Ishikawa (cell line): ENCODE results near the gene RAB11FIP4.

Experiments used
- CEBPB ChIP-seq: IDR thresholded peaks from 2 replicates; pipeline ENCODE4 v1.6.1; 2012
- CREB1 ChIP-seq: IDR thresholded peaks from 2 replicates; pipeline ENCODE4 v1.6.1; 2012; ENCODE audit warnings: low read depth
- EGR1 ChIP-seq: IDR thresholded peaks from 2 replicates; pipeline ENCODE4 v1.6.1; 2012
- EP300 ChIP-seq: IDR thresholded peaks from 2 replicates; pipeline ENCODE4 v1.6.1; 2012; ENCODE audit warnings: borderline replicate concordance
- FOXM1 ChIP-seq: IDR thresholded peaks from 2 replicates; pipeline ENCODE4 v1.6.1; 2012; ENCODE audit warnings: low read depth, borderline replicate concordance
- NFIC ChIP-seq: IDR thresholded peaks from 2 replicates; pipeline ENCODE4 v1.6.1; 2012
- RAD21 ChIP-seq: IDR thresholded peaks from 2 replicates; pipeline ENCODE4 v1.6.1; 2012; ENCODE audit warnings: low read depth
- TAF1 ChIP-seq: IDR thresholded peaks from 2 replicates; pipeline ENCODE4 v1.6.1; 2012; ENCODE audit warnings: low read depth, mild to moderate bottlenecking
- TCF12 ChIP-seq: IDR thresholded peaks from 2 replicates; pipeline ENCODE4 v1.6.1; 2012; ENCODE audit warnings: low read depth
- TEAD4 ChIP-seq: IDR thresholded peaks from 2 replicates; pipeline ENCODE4 v1.6.1; 2012
- YY1 ChIP-seq: IDR thresholded peaks from 2 replicates; pipeline ENCODE4 v1.6.1; 2012; ENCODE audit warnings: low read depth
- ZBTB7A ChIP-seq: IDR thresholded peaks from 2 replicates; pipeline ENCODE4 v1.6.1; 2012; ENCODE audit warnings: low read depth
- TF ChIP-seq, protein P1 (sequence below): IDR thresholded peaks from 2 replicates; pipeline ENCODE4 v1.6.1; 2012
- TF ChIP-seq, protein P2 (sequence below): IDR thresholded peaks from 2 replicates; pipeline ENCODE4 v1.6.1; 2012
- TF ChIP-seq, protein P3 (sequence below): IDR thresholded peaks from 2 replicates; pipeline ENCODE4 v1.6.1; 2012; ENCODE audit warnings: low read depth, mild to moderate bottlenecking

The RAB11FIP4 gene

GRCh38 chr17:31560616-31561235 lies 169.3 kb downstream of the RAB11FIP4 start:
- TF ChIP-seq RAD21 (no peak), EP300 (no peak), YY1 (no peak), CREB1 (no peak), ZBTB7A (no peak), EGR1 (no peak), TAF1 (no peak), NFIC (no peak), CEBPB (no peak), FOXM1 (no peak), TCF12 (no peak), TEAD4 (no peak)
- TF ChIP-seq, protein P1, sequence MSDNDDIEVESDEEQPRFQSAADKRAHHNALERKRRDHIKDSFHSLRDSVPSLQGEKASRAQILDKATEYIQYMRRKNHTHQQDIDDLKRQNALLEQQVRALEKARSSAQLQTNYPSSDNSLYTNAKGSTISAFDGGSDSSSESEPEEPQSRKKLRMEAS: no peak
- TF ChIP-seq, protein P2, sequence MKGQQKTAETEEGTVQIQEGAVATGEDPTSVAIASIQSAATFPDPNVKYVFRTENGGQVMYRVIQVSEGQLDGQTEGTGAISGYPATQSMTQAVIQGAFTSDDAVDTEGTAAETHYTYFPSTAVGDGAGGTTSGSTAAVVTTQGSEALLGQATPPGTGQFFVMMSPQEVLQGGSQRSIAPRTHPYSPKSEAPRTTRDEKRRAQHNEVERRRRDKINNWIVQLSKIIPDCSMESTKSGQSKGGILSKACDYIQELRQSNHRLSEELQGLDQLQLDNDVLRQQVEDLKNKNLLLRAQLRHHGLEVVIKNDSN: no peak
- TF ChIP-seq, protein P3, sequence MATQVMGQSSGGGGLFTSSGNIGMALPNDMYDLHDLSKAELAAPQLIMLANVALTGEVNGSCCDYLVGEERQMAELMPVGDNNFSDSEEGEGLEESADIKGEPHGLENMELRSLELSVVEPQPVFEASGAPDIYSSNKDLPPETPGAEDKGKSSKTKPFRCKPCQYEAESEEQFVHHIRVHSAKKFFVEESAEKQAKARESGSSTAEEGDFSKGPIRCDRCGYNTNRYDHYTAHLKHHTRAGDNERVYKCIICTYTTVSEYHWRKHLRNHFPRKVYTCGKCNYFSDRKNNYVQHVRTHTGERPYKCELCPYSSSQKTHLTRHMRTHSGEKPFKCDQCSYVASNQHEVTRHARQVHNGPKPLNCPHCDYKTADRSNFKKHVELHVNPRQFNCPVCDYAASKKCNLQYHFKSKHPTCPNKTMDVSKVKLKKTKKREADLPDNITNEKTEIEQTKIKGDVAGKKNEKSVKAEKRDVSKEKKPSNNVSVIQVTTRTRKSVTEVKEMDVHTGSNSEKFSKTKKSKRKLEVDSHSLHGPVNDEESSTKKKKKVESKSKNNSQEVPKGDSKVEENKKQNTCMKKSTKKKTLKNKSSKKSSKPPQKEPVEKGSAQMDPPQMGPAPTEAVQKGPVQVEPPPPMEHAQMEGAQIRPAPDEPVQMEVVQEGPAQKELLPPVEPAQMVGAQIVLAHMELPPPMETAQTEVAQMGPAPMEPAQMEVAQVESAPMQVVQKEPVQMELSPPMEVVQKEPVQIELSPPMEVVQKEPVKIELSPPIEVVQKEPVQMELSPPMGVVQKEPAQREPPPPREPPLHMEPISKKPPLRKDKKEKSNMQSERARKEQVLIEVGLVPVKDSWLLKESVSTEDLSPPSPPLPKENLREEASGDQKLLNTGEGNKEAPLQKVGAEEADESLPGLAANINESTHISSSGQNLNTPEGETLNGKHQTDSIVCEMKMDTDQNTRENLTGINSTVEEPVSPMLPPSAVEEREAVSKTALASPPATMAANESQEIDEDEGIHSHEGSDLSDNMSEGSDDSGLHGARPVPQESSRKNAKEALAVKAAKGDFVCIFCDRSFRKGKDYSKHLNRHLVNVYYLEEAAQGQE: no peak

GRCh38 chr17:31561469-31562375 lies 170.2 kb downstream of the RAB11FIP4 start:
- TF ChIP-seq, protein P1: no peak
- no peak for TF ChIP-seq NFIC
- TF ChIP-seq YY1: no peak
- no peak for TF ChIP-seq EGR1
- no peak for TF ChIP-seq CEBPB
- TF ChIP-seq ZBTB7A: no peak
- no peak for TF ChIP-seq CREB1
- TF ChIP-seq TEAD4: no peak
- no peak for TF ChIP-seq TCF12
- no peak for TF ChIP-seq TAF1
- no peak for TF ChIP-seq RAD21
- TF ChIP-seq FOXM1: no peak
- TF ChIP-seq, protein P2: no peak
- TF ChIP-seq, protein P3: no peak
- no peak for TF ChIP-seq EP300

GRCh38 chr17:31562376-31562840 lies 170.9 kb downstream of the RAB11FIP4 start:
- no peak for TF ChIP-seq EP300
- TF ChIP-seq, protein P2: no peak

DNA sequence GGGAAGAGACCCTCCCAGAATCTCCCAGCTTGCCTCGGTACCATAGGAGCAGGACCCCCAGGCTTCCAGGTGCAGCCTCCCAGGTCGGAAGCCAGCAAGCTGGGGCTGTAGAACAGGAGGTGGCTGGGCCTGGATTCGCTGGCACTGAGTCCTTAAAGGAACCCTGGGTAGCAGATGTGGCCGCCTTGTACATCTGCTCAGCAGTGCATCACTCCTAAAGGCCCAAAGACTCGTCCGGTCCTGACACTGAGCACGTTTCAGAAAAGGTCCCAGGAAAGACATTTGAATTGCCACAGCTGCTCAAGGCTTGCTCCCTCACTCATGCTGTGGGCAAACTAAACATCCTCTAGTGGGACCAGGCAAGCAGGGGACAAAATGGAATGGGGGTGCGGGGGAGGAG lies 172.8 kb downstream of the RAB11FIP4 start:
- TF ChIP-seq NFIC: no peak
- TF ChIP-seq EGR1: no peak
- no peak for TF ChIP-seq TAF1
- TF ChIP-seq CEBPB: no peak
- no peak for TF ChIP-seq EP300
- TF ChIP-seq TEAD4: no peak
- no peak for TF ChIP-seq CREB1
- no peak for TF ChIP-seq RAD21
- TF ChIP-seq, protein P1: no peak
- no peak for TF ChIP-seq ZBTB7A
- no peak for TF ChIP-seq TCF12
- TF ChIP-seq, protein P2: no peak
- TF ChIP-seq, protein P3: no peak
